ENCODE data around the gene COPS2. TPM values are rescaled to one million over a fixed set of nuclear protein-coding genes. Genes with fewer than 3 reads are reported as not detected.
A peak's percentile ranks its signal among the peaks of the same experiment; 100 is the strongest.
"Not testable (repeated sequence)": the region's sequence is repeated elsewhere in the genome, so short reads cannot be mapped to it uniquely, and the experiment has no call there.

The COPS2 gene
- total RNA-seq: 71.6 TPM
- long read RNA-seq, full-length matches to known transcripts: 46 of 54 reads
- long read RNA-seq, partial matches to known transcripts: 4 of 54 reads
- long read RNA-seq, other reads (novel, unspliced or antisense): 4 of 54 reads

DNA sequence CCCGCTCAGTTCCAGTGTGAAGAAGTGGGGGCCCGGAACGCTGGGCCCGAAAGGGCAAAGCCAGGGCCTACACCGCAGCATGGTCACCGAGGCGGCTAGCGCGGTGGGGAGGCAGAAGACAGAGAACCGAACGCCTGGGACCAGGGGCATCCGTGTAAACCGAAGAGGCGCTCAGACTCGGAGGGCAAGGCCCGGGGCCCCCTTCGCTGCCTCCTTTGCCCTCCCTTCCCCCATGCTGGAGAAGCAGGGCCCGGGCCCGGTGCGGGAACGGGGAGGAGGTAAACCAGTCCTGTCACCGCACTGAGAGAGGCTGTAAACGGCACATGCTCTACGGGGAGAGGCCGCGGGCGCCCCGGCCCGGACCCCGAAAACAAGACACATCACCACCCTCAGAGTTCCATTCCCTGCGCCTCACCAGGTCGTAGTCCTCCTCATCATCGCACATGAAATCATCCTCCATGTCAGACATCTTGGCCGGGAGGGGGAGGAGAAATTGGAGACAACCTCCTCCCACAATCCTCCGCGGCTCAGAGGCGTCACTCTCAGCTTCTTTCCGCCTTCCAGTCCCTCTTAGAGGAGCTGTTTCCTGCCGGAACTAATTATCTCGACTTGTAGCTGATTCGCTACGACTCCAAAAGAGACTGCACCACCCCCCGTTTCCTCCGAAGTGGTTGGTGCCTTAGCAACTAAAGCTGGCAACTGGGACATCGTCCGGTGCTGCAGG lies at the start of gene COPS2:
Gene COPS2, minus strand, starts transcription at position 490 of the 724 bp plus-strand sequence. Its CDS starts 21 bp downstream, at position 469.
- DNase-seq (ENCODE audit: low spot score): peak; percentile 97
- intact Hi-C loops (cut with DNase I): loop anchor here (1.0 to 2.0 kb wide), 3 partner anchors 108 to 466 kb away; partner anchors contain the start of genes DTWD1, EID1, FAM227B and SECISBP2L

DNA sequence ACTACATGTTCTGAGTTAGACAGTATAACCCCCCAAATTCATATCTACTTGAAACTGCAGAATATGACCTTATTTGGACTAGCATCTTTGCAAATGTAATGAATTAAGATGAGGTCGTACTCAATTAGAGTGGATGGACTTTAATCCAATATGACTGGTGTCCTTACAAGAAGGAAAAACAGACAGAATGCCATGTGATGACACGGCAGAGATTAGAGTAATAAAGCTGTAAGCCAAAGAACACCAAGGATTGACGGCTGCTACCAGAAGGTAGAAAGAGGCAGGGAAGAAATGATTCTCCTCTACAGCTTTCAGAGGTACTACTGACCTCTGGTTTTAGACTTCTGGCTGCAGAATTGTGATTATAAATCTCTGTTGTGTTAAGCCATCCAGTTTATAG lies 44.9 kb upstream of the COPS2 start:
- intact Hi-C loops (cut with DNase I): no loop called here

DNA sequence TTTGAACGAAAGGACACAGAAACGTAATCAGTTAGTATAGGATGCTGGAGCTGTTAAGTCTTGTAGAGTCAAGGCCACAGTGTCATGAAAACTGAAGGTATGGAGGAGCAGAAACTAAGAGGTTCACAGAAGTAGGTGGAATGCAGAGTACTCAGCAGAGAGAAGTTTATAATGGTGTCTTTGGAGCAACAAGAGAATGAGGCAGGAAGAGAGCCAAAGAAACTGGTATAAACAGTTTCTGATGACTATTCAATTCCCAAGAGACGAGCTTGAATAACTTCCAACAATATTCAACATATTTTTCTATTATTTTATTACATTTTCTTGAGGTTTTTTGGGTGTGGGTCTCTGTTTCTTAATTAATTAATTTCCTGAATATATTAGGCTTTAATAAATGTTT lies 44.3 kb upstream of the COPS2 start:
- DNase-seq (ENCODE audit: low spot score): no peak
- intact Hi-C loops (cut with DNase I): no loop called here

More for the DNA sequence above, 44.9 kb upstream of the COPS2 start:
- DNase-seq (ENCODE audit: low spot score): no peak

DNA sequence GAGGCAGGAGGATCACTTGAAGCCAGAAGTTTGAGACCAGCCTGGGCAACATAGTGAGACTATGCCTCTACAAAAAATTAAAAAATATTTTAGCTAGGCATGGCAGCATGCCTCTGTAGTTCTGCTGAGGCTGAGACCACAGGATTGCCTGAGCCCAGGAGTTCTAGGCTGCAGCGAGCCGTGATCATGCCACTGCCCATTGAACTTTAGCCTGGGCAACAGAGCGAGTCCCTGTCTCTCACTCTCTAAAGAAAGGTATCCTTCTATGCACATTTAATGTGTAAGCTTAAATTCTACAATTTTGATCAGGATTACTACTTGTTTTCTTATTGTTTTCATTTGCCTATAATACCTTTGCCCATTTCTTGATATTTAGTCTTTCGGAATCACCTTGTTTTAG lies 41.5 kb upstream of the COPS2 start:
- intact Hi-C loops (cut with DNase I): no loop called here
- no peak for DNase-seq (ENCODE audit: low spot score)

DNA sequence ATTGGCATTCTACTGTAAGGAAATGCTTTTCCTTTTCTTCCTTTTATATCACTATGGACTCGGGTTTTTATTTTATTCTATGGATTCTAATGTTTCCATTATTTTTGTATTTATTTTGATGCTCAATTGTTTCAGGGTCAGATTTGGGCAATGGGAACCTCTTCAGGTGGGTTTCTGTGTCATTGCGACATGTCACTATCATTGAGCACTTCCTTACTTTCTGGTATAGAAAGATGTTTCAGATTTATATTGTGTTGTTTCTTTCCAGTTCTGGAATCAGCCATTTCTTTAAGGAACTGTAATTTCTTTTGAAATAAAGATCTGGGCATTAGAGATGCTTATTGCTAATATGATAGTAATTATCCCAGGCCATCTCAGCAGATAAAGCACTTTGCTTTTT lies 36.5 kb upstream of the COPS2 start:
- DNase-seq (ENCODE audit: low spot score): no peak
- intact Hi-C loops (cut with DNase I): no loop called here

DNA sequence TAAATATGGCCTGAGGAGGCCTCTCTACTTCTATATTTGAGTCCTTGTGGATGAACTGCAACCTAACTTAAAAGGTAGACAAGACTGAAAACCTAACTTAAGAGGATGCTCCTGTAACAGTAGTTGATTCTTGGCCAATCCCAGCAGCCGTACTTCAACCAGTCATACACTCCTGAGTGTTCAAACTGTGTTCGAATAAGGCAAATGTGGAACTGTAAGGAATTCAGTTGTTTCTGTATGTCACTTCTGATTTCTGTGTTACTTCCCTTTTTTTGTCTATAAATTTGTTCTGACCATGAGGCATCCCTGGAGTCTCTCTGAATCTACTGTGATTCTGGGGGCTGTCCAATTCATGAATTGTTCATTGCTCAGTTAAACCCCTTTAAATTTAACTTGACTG lies 35.2 kb upstream of the COPS2 start:
- no peak for DNase-seq (ENCODE audit: low spot score)
- intact Hi-C loops (cut with DNase I): no loop called here

DNA sequence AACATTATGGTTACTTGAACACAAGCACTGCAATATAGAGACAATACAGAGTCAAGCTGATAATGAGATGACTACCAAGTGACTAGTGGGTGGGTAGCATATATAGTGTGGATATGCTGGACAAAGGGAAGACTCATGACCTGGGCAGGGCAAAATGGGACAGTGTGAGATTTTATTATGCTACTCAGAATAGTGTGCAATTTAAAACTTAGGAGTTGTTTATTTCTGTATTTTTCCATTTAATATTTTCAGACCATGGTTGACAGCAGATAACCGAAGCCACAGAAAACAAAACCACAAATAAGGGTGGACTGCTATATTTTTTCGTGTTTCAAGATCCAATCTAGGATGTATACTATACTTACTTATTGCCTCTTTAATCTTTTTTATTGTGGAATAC lies 34.2 kb upstream of the COPS2 start:
- no peak for DNase-seq (ENCODE audit: low spot score)
- intact Hi-C loops (cut with DNase I): no loop called here

DNA sequence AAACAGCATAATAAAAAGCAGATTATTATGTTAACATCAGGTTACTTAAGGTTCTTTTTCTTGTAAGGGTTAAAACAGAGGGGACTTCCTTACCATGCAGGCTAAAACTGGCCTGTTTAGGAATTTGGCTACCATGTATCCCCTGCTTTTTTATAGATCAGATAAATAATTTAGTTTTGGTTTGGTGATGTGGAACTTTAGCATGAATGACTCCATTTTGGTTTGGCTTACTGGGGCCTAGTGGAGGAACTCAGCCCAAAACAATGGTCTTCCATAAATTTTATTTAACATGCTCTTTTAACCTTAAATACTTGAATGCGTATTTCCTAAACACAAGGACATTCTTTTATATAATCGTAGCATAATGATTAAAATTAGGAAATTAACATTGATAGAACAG lies 33.5 kb upstream of the COPS2 start:
- intact Hi-C loops (cut with DNase I): no loop called here
- DNase-seq (ENCODE audit: low spot score): no peak

DNA sequence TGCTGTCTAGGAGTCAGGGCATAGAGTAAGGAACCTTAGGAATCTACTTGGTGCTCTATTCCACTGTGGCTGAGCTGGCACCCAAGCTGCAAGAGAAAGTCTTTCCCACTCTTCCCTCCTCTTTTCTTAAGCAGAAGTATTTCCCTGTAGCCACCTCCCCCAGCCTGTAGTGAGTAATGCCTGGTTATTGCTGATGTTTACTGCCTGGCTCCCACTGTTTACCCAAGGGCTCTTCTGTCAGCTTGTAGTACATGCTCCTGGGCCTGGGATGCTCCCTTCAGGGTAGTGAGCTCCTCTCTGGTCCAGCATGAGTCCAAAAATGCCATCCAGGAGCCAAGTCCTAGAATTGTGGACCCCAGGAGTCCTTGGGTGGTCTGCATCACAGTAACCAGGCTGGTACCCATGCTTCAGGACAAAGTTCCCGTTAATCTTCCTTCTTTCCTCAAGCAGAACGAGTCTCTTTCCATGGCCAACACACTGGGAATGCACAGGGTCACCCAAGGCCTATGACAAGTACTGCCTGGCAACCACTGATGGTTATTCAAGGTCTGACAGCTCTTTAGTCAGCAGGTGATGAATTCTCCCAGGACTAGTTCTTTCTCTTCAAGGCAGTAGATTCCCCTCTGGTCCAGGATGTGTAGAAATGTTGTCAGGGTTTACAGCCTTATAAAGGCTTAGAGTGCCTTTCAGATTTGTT lies 32.3 kb upstream of the COPS2 start:
- intact Hi-C loops (cut with DNase I): no loop called here
- no peak for DNase-seq (ENCODE audit: low spot score)

DNA sequence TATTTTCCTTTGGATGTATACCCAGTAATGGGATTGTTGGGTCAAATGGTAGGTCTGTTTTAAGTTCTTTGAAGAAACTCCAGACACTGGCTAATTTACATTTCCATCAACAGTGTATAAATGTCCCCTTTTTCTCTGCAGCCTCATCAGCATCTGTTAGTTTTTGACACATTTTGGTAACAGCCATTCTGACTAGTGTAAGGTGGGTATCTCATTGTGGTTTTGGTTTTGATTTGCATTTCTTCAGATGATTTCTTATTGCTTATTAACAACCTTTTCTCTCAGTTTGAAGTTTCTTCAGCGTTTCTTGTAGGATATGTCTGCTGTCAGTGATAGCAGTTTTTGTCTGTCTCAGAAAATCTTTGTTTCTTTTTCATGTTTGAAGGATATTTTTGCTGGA lies 30.1 kb upstream of the COPS2 start:
- DNase-seq (ENCODE audit: low spot score): no peak
- intact Hi-C loops (cut with DNase I): no loop called here

DNA sequence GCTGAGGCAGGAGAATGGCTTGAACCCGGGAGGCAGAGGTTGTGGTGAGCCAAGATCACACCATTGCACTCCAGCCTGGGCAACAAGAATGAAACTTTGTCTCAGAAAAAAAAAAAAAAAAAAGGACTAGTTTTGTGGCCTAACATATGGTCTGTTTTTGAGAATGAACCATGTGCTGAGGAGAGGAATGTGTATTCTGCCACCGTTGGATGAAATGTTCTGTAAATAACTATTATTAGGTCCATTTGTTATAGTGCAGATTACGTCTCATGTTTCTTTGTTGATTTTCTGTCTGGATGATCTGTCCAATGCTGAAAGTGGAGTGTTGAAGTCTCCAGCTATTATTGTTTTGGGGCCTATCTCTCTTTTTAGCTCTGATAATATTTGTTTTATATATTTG lies 28.3 kb upstream of the COPS2 start:
- intact Hi-C loops (cut with DNase I); DNase-seq (ENCODE audit: low spot score): not testable (repeated sequence)

DNA sequence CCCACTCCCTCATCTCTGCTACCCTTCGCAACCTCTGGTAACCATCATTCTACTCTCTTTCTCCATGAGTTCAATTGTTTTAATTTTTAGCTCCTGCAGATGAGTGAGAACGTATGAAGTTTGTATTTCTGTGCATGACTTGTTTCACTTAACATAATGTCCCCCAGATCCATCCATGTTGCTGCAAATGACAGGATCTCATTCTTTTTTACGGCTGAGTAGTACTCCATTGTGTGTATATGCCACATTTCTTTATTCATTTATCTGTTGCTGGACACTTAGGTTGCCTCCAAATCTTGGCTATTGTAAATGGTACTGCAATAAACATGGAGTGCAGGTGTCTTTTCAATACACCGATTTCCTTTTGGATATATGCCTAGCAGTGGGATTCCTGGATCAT lies 26.7 kb upstream of the COPS2 start:
- intact Hi-C loops (cut with DNase I): no loop called here
- DNase-seq (ENCODE audit: low spot score): no peak

DNA sequence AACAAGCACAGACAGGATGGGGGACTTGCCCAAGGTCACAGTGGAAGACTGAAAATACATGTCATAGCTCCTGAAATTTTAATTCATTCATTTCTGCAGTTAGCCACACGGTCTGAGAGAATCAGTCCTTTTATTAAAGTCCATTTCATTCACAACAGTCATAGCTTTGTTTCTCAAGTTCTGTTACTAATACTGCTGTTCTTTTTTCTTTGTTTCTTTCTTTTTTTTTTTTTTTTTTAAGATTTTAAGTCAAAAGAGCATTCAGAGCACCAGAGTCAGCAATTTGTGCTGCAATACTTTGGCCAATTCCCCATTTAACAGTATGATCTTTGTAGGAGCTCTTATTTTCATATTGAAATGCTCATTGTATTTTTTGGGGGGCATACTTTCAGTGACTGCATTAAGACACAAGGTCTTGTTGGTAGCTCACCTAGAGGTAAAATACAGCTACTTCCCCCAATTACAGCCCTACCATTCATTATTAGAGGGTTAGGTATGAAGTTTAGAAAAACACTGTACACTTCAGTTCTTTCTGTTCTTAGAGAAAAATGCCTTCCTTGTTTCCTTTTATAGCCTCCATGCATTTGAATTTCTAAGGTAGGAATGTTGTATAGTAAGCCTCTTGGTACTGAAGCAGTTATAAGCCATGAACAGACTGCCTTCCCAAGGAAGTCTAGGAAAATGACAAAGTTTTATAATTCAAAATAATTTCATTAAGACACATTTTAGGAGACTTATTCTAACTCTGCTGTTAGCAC lies 24.2 kb upstream of the COPS2 start:
- intact Hi-C loops (cut with DNase I): no loop called here
- no peak for DNase-seq (ENCODE audit: low spot score)

DNA sequence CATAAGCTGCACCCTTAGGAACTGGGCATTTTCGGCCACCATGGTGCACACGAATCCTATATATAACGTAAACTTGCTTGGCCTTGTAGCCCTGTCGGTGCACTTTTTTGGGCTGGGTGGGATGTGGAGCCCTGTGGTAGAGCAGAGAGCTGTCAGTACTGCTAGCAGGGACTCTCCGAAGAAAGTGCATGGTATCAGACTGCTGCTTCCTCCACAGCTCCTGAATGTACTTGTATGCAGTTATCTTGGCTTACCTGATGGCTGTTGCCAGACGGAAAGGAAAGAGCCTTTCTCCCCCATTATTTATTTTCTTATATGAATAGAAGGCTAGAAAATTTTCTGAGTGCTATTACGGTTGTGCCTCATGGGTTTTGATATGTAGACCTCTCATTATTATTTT lies 23.1 kb upstream of the COPS2 start:
- intact Hi-C loops (cut with DNase I): no loop called here
- no peak for DNase-seq (ENCODE audit: low spot score)

DNA sequence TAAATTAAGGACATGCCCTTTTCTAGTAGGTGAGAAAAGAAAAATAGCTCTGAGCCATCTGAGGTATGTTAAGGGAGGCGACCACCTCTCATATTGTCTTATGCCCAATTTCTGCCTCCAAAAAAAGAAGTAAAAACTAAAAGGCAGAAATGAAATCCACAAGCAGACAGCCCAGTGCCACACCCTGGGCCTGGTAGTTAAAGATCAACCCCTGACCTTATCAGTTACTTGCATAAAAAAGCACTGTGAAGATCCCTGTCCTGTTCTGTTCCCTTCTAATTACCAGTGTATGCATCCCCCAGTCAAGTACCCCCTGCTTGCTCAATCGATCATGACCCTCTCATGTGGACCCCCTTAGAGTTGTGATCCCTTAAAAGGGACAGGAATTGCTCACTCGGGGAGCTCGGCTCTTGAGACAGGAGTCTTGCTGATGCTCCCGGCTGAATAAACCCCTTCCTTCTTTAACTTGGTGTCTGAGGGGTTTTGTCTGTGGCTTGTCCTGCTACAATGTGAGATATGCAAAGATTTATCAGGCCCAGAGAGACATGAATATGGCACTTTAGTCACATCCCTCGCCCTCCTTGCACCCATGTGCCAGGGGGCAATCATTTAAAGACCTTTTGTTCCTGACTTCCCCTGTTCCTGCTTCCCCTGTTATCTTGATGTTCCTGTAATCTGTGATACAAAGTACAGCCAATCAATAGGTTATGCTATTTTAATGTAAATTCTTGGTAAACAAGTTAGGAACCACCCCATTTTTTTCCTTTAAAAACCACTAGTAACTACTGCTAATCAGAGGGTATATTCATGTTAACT lies 20.4 kb upstream of the COPS2 start:
- intact Hi-C loops (cut with DNase I); DNase-seq (ENCODE audit: low spot score): not testable (repeated sequence)

DNA sequence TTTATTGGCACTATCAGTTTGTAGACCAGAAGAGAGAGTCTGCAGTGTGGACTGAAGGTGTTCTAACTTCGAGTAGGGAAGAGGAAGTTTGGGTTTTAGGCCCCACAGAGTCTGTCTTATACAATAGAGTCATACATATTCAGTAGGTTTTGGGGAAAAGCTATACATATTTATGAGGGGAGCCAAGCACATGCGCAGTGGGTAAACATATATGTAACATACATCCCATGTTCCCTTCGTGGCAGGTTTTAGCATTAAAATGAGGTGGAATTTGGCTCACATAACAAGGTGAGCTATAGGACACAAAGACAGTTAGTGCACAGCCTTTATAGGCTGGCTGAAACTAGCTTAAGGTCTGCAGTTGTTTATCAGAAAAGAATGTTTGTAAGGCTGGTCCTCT lies 19.5 kb upstream of the COPS2 start:
- no peak for DNase-seq (ENCODE audit: low spot score)
- intact Hi-C loops (cut with DNase I): no loop called here

DNA sequence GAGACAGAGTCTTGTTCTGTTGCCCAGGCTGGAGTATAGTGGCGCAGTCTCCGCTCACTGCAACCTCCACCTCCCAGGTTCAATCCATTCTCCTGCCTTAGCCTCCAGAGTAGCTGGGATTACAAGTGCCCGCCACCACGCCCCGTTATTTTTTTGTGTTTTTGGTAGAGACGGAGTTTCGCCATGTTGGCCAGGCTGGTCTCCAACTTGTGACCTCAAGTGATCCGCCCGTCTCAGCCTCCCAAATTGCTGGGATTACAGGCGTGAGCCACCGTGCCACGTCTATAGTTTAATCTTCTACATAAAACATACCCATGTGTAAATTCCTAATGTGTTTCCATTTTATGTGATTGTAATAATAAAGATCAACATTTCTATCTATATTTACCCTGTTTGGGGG lies 16.4 kb upstream of the COPS2 start:
- intact Hi-C loops (cut with DNase I): no loop called here

DNA sequence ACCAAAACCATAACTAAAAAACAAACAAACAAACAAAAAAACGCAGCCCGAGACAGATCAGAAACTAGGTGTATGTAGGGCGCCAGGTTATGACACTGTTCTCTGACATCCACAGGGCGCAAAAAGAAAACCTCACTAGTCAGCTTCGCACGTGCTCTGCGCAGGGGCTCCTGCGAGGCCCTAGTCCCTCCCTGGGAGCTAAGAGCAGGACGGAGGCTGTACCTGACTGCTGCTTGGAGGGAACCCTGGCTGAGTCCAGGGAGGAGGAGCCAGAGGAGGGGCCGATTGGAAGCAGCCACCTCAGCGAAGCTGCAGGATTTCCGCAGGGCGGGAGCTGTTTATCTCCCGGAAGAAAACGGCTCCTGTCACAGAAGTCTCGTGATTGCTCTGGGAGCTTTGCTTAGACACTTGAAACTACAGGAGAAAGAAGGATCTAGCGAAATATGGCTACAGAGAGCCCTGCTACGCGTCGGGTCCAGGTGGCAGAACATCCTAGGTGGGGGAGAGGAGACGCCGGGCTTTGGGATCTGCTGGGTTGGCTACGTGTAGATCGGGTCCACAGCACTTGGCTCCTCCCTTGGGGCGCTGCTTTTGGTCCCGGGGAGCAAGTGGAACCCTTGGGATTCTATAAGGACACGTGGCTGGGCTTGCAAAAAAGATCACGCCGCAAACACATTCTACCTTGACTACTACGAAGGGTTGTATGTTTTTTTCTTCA lies 14.6 kb upstream of the COPS2 start, which contains the start of gene GALK2:
Gene GALK2, plus strand, starts transcription at position 368 of the 718 bp plus-strand sequence. Its CDS starts 76 bp downstream, at position 444.
- peak; percentile 91 for DNase-seq (ENCODE audit: low spot score)
- intact Hi-C loops (cut with DNase I): no loop called here

More for the DNA sequence above, 16.4 kb upstream of the COPS2 start:
- no peak for DNase-seq (ENCODE audit: low spot score)

DNA sequence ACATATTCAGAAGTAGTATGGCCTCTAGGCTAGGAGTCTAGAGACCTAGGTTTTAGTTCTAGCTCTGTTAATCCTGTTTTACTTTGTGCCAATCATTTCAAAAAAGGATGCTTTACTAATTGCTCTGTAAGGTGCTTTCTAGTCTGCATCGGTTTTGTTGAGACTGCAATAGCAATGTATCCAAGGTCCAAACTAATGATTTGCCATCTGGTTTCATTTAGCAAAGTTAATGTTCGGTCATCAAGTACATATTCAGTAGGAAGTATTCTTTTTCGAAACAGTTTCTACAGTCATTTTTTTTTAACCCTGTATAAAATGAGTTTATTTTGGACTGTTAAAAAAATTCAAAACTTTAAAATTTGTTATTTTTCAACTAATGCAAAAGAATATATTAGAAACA lies 12.6 kb upstream of the COPS2 start:
- intact Hi-C loops (cut with DNase I): no loop called here
- DNase-seq (ENCODE audit: low spot score): no peak

Measured in cardiac septum (tissue), 1 donor.